Activated T-helper 1 cell treated with anti-CD3 and anti-CD28 coated beads, Interleukin-12 subunit alpha, Interleukin-12 subunit beta, Interleukin-2, Interleukin-4 antibody, amounts not matched to agents 30 ng/mL and 10 ng/mL and 1 ng/mL, durations not matched to agents 14 hours and 24 hours and 36 hours (primary cell): Measurements from ENCODE around the gene SACM1L. TPM values are rescaled to one million over a fixed set of nuclear protein-coding genes. Genes with fewer than 3 reads are reported as not detected.
"Not testable (repeated sequence)": the region's sequence is repeated elsewhere in the genome, so short reads cannot be mapped to it uniquely, and the experiment has no call there.

Experiments used
- DNase-seq: peaks from one replicate; pipeline ENCODE4 v3.0.0; 2021; ENCODE audit warnings: low spot score
- H3K27ac Mint-ChIP-seq: one replicate; pipeline ENCODE4 v1.8.0; 2021; ENCODE audit warnings: mild to moderate bottlenecking, mixed read lengths
- H3K27me3 Mint-ChIP-seq: one replicate; pipeline ENCODE4 v1.8.0; 2022; ENCODE audit warnings: mild to moderate bottlenecking, moderate library complexity, mixed read lengths; ENCODE audit not compliant: insufficient read depth
- H3K36me3 Mint-ChIP-seq: one replicate; pipeline ENCODE4 v1.8.0; 2021; ENCODE audit warnings: low read depth, mixed read lengths
- H3K4me1 Mint-ChIP-seq: one replicate; pipeline ENCODE4 v1.8.0; 2021; ENCODE audit warnings: low read depth, mixed read lengths
- H3K4me3 Mint-ChIP-seq: one replicate; pipeline ENCODE4 v1.8.0; 2021; ENCODE audit warnings: mild to moderate bottlenecking, moderate library complexity, mixed read lengths
- H3K9me3 Mint-ChIP-seq: one replicate; pipeline ENCODE4 v1.8.0; 2021; ENCODE audit warnings: mixed read lengths
- intact Hi-C: fragments of 100-400 bp; cut with micrococcal nuclease; formaldehyde crosslinking; loops from one replicate; pipeline ENCODE4 v1.15.1; 2024
- total RNA-seq: library from RNA; stranded (reverse); gene quantifications from 2 replicates; pipeline ENCODE4 v1.2.3, GENCODE V29; 2022

SACM1L gene
- total RNA-seq, 1 donor from 2014 or later: 112 TPM

DNA sequence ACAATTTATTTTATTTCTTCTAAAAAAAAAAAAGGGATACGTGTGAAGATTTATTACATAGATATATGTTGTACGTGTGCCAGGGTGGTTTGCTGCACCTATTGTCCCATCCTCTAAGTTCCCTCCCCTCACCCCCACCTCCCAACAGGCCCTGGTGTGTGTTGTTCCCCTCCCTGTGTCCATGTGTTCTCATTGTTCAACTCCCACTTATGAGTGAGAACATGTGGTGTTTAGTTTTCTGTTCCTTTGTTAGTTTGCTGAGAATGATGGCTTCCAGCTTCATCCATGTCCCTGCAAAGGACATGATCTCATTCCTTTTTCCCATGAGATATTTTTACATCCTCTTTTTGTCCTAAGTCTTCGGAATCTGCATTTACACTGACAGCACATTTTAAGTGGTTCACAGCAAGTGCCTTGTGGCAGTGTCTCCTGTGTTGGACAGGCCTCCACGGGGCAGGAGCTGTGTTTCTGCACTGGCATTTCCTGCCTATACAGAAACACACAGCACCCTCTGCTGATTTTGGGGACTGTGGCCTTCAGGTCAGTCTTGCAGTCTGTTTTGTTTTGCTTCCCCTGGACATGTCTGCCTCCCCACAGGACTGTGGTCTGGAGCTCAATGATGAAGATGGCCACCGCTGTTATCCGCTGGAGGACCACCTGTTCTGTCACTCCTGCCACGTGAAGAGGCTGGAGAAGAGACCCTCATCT, 12.7 kb upstream of the SACM1L start:
- H3K4me3 Mint-ChIP-seq: peak overlapping the region; percentile 61
- no peak for DNase-seq
- intact Hi-C loops: loop anchor here (1.0 kb wide), 1 partner anchor 13 kb away; the partner anchor contains the start of gene SACM1L
- no peaks in the 10 kb centered on the region for H3K9me3 Mint-ChIP-seq
- H3K36me3 Mint-ChIP-seq: peaks cover 33% of the 10 kb centered on the region
- H3K27ac Mint-ChIP-seq: peak overlapping the region; percentile 88
- peaks cover 15% of the 10 kb centered on the region for H3K4me1 Mint-ChIP-seq
- H3K27me3 Mint-ChIP-seq: no peaks in the 10 kb centered on the region

GRCh38 chr3:45677033-45677446, 12.2 kb upstream of the SACM1L start:
- Mint-ChIP-seq H3K9me3 (no peaks in the 10 kb centered on the region), H3K27ac (peak overlapping the region; percentile 88), H3K36me3 (peaks cover 30% of the 10 kb centered on the region), H3K27me3 (no peaks in the 10 kb centered on the region), H3K4me3 (peak overlapping the region; percentile 61), H3K4me1 (peaks cover 15% of the 10 kb centered on the region)
- peak; percentile 31 for DNase-seq
- intact Hi-C loops: loop anchor here (1.0 kb wide), 1 partner anchor 12 kb away; the partner anchor contains the start of gene SACM1L

- intact Hi-C loops: loop anchor here (1.0 kb wide), 1 partner anchor 11 kb away; the partner anchor contains the start of gene SACM1L
- Mint-ChIP-seq H3K9me3 (no peaks in the 10 kb centered on the region), H3K36me3 (peaks cover 23% of the 10 kb centered on the region), H3K27me3 (no peaks in the 10 kb centered on the region), H3K4me3 (no peak overlapping the region), H3K27ac (peak overlapping the region; percentile 27), H3K4me1 (peaks cover 15% of the 10 kb centered on the region)
- DNase-seq: no peak
Observed at GRCh38 chr3:45677841-45678240, 11.4 kb upstream of the SACM1L start.

DNA sequence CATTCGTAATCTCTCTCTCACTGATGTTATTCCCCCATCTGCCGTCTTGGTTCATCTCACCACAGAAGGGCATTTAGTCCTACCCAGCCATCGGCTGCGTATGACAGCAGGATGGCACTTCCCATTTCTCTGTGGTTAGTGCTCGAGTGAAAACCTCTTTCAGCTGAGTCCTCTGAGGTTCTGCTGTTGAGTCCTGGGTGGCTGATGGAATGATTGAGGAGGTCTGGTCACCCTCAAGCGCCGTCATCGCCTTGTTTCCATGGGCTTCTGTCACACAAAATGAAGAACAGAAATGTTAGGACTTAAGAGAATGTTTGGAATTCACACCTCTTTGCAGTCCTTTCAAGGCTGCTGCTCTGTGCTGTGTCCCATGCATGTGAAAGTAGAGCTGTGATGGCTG, 9.4 kb upstream of the SACM1L start:
- Mint-ChIP-seq H3K9me3 (no peaks in the 10 kb centered on the region), H3K4me3 (no peak overlapping the region), H3K27me3 (no peaks in the 10 kb centered on the region), H3K4me1 (peaks cover 24% of the 10 kb centered on the region), H3K27ac (no peak overlapping the region), H3K36me3 (peaks cover 10% of the 10 kb centered on the region)
- intact Hi-C loops: no loop called here
- DNase-seq: no peak

DNA sequence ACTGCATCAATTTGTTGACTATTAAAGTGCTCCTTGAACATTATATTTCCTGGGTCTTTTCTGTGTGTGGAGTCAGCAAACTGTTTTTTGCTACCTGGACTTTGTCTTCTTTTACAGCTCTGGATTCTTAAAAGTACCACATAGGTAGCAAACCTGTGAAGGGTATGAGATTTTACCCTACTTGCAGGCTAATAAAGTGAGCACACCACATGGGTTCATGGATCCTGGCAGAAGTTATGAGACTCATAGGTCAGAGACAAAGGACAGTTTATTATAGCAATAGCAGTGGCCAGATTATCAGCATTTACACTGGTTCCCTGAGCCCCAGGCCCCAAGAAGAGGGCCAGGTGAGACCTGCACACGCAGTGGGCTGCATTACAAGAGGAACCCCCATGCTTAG, 8.0 kb upstream of the SACM1L start:
- DNase-seq: no peak
- Mint-ChIP-seq H3K27ac (no peak overlapping the region), H3K4me3 (no peak overlapping the region), H3K4me1 (peaks cover 23% of the 10 kb centered on the region), H3K9me3 (no peaks in the 10 kb centered on the region), H3K27me3 (no peaks in the 10 kb centered on the region), H3K36me3 (peaks cover 10% of the 10 kb centered on the region)
- intact Hi-C loops: no loop called here

DNA sequence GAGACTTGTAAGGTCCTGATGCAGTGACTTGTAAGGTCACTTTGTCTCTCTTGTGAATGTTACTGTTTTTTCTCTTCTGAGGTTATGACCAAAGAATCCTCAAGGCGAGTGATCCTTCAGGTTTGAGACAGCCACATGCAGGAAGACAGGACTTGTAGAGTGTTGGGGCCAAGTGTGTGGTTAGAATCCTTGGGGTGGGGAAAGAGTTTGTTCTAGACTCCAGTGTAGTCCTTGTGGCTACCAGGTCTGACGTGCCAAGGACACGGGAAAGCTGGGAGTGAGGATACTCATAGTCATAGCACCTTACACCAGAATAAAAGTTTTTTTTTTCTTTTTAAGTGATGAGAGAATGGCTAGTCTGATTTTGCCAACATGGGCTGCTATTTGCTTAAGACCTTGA, 7.3 kb upstream of the SACM1L start:
- H3K9me3 Mint-ChIP-seq: no peaks in the 10 kb centered on the region
- no peak for DNase-seq
- H3K4me1 Mint-ChIP-seq: peaks cover 17% of the 10 kb centered on the region
- no peaks in the 10 kb centered on the region for H3K27me3 Mint-ChIP-seq
- no peak overlapping the region for H3K27ac Mint-ChIP-seq
- intact Hi-C loops: no loop called here
- H3K36me3 Mint-ChIP-seq: peaks cover 9% of the 10 kb centered on the region
- H3K4me3 Mint-ChIP-seq: no peak overlapping the region

- no peaks in the 10 kb centered on the region for H3K9me3 Mint-ChIP-seq
- H3K4me1 Mint-ChIP-seq: peaks cover 12% of the 10 kb centered on the region
- DNase-seq: no peak
- intact Hi-C loops: no loop called here
- H3K27me3 Mint-ChIP-seq: no peaks in the 10 kb centered on the region
- no peak overlapping the region for H3K4me3 Mint-ChIP-seq
- peaks cover 9% of the 10 kb centered on the region for H3K36me3 Mint-ChIP-seq
- H3K27ac Mint-ChIP-seq: no peak overlapping the region
Observed at GRCh38 chr3:45682311-45682710, 6.9 kb upstream of the SACM1L start.

DNA sequence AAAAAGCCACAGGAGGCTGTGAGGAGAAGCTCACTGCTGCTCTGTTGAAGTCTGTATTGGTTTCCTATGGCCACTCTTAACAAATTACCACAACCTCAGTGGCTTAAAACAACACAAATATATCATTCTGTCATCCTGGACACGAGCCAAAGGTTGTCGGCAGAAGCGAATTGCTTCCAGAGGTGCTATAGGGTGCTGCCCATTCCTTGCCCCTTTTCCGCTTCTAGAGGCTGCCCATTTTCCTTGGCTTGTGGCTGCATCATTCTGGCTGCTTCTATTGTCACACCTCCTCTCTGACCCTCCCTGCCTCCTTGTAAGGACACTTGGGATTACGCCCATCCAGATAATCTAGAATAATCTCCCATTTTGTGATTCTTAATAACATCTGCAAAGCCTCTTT, 6.4 kb upstream of the SACM1L start:
- Mint-ChIP-seq H3K27ac (no peak overlapping the region), H3K4me1 (peaks cover 10% of the 10 kb centered on the region), H3K27me3 (no peaks in the 10 kb centered on the region), H3K36me3 (peaks cover 9% of the 10 kb centered on the region), H3K9me3 (no peaks in the 10 kb centered on the region), H3K4me3 (no peak overlapping the region)
- intact Hi-C loops: no loop called here
- no peak for DNase-seq

- no peak for DNase-seq
- Mint-ChIP-seq H3K27me3 (no peaks in the 10 kb centered on the region), H3K4me1 (peaks cover 19% of the 10 kb centered on the region), H3K4me3 (no peak overlapping the region), H3K27ac (peak overlapping the region; percentile 29), H3K9me3 (no peaks in the 10 kb centered on the region), H3K36me3 (peaks cover 6% of the 10 kb centered on the region)
- intact Hi-C loops: no loop called here
Observed at GRCh38 chr3:45683417-45684326, 5.5 kb upstream of the SACM1L start.

DNA sequence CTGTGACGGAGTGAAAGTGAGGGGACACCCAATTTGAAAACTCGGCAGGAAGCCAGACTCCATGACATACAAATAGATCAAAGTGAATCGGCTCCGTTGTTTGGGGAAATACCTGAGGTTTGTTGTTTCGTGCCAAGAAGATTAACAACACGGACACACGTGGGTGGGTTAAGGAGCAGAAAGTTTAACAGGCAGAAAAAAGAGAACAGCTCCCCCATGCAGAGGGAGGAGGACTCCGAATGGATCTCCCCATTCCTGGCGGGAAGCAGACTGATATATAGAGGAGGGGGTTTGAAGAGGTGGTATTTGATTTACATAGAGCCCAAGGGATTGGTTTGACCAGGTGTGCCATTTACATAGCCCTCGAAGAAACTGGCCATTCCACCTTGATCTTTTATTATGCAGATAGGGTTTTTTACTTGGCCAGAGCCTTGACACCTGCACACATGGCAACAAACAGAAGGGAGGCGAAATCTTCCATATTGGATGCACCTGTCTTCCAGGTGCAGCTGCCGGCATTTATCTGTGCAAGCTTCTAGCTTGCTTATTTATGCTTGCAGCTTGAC, 4.8 kb upstream of the SACM1L start:
- Mint-ChIP-seq H3K36me3 (peaks cover 8% of the 10 kb centered on the region), H3K27ac (peak overlapping the region; percentile 29), H3K27me3 (peaks cover 4% of the 10 kb centered on the region), H3K4me1 (peaks cover 25% of the 10 kb centered on the region), H3K9me3 (no peaks in the 10 kb centered on the region), H3K4me3 (peak overlapping the region; percentile 3)
- intact Hi-C loops: no loop called here
- no peak for DNase-seq

DNA sequence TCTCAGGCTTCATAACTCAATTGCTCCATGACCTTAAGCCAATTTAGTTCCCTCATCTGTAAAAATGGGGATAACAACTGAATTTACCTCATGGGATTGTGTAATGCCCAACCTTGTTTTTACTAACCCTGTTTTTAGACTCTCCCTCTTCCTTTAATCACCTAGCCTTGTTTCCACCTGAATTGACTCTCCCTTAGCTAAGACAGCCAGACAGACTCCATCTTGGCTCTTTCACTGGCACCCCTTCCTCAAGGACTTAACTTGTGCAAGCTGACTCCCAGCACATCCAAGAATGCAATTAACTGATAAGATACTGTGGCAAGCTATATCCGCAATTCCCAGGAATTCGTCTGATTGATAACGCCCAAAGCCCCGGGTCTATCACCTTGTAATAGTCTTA, 3.5 kb upstream of the SACM1L start:
- H3K27me3 Mint-ChIP-seq, H3K27ac Mint-ChIP-seq, DNase-seq, H3K36me3 Mint-ChIP-seq, H3K4me3 Mint-ChIP-seq, H3K9me3 Mint-ChIP-seq: not testable (repeated sequence)
- intact Hi-C loops: loop anchor here (5.0 kb wide), 1 partner anchor 612 kb away; no protein-coding TSS in a partner anchor
- H3K4me1 Mint-ChIP-seq: peaks cover 30% of the 10 kb centered on the region

- peaks cover 41% of the 10 kb centered on the region for H3K4me1 Mint-ChIP-seq
- H3K36me3 Mint-ChIP-seq: peaks cover 14% of the 10 kb centered on the region
- H3K27ac Mint-ChIP-seq: no peak overlapping the region
- no peaks in the 10 kb centered on the region for H3K9me3 Mint-ChIP-seq
- no peak overlapping the region for H3K4me3 Mint-ChIP-seq
- peaks cover 4% of the 10 kb centered on the region for H3K27me3 Mint-ChIP-seq
- intact Hi-C loops: loop anchor here (5.0 kb wide), 1 partner anchor 610 kb away; no protein-coding TSS in a partner anchor
- no peak for DNase-seq
Observed at GRCh38 chr3:45686850-45687249, 2.3 kb upstream of the SACM1L start.

GRCh38 chr3:45687828-45688193, 1.4 kb upstream of the SACM1L start:
- Mint-ChIP-seq H3K27ac (no peak overlapping the region), H3K36me3 (peaks cover 22% of the 10 kb centered on the region)
- intact Hi-C loops: loop anchor here (1.0 to 5.0 kb wide), 5 partner anchors 20 to 609 kb away; no protein-coding TSS in a partner anchor

More at GRCh38 chr3:45687828-45688193, 1.4 kb upstream of the SACM1L start:
- Mint-ChIP-seq H3K27me3 (peaks cover 4% of the 10 kb centered on the region), H3K4me3 (peak overlapping the region; percentile 37), H3K9me3 (no peaks in the 10 kb centered on the region), H3K4me1 (peaks cover 51% of the 10 kb centered on the region)
- no peak for DNase-seq
